HG03025 (cell line): ENCODE results near the gene IFT122.
"Not testable (repeated sequence)": the region's sequence is repeated elsewhere in the genome, so short reads cannot be mapped to it uniquely, and the experiment has no call there.

ENCODE experiments used
- ATAC-seq: cut with Tn5 transposase; IDR thresholded peaks from one replicate; pipeline ENCODE4 v1.9.1; 2021; ENCODE audit warnings: mild to moderate bottlenecking, moderate library complexity; ENCODE audit not compliant: unreplicated experiment, low FRiP score

The IFT122 gene

GRCh38 chr3:129470861-129471260 is 30.8 kb downstream of the IFT122 start:
- ATAC-seq, result no peak

GRCh38 chr3:129473067-129473768 is 33.2 kb downstream of the IFT122 start:
- no peak for ATAC-seq

- no peak for ATAC-seq
These were observed 33.7 kb downstream of the IFT122 start for GRCh38 chr3:129473769-129474152.

GRCh38 chr3:129474984-129475804 is 35.2 kb downstream of the IFT122 start:
- no peak for ATAC-seq

- no peak for ATAC-seq
These were observed 35.8 kb downstream of the IFT122 start for GRCh38 chr3:129475863-129476262.

GRCh38 chr3:129476586-129476985 is 36.6 kb downstream of the IFT122 start:
- no peak for ATAC-seq

GRCh38 chr3:129481225-129481765 is 41.3 kb downstream of the IFT122 start:
- ATAC-seq, result not testable (repeated sequence)

- no peak for ATAC-seq
These were observed 41.8 kb downstream of the IFT122 start for GRCh38 chr3:129481766-129482332.

- no peak for ATAC-seq
These were observed 42.7 kb downstream of the IFT122 start for GRCh38 chr3:129482721-129483120.

- no peak for ATAC-seq
These were observed 43.8 kb downstream of the IFT122 start for GRCh38 chr3:129483870-129484269.

GRCh38 chr3:129485146-129485545 is 45.1 kb downstream of the IFT122 start:
- not testable (repeated sequence) for ATAC-seq

GRCh38 chr3:129485721-129486663 is 46.0 kb downstream of the IFT122 start:
- no peak for ATAC-seq

GRCh38 chr3:129486664-129487035 is 46.6 kb downstream of the IFT122 start:
- ATAC-seq, result no peak

- no peak for ATAC-seq
These were observed 47.3 kb downstream of the IFT122 start for GRCh38 chr3:129487183-129487867.

- not testable (repeated sequence) for ATAC-seq
These were observed 47.9 kb downstream of the IFT122 start for GRCh38 chr3:129487868-129488335.

- not testable (repeated sequence) for ATAC-seq
These were observed 49.2 kb downstream of the IFT122 start for GRCh38 chr3:129489258-129489657.

GRCh38 chr3:129490273-129490675 is 50.2 kb downstream of the IFT122 start:
- no peak for ATAC-seq

- ATAC-seq, result not testable (repeated sequence)
These were observed 51.1 kb downstream of the IFT122 start for GRCh38 chr3:129491077-129491476.

- ATAC-seq, result no peak
These were observed 51.8 kb downstream of the IFT122 start for GRCh38 chr3:129491794-129492193.
